ENCODE measurements around the gene MAGI1. TPM values are rescaled to one million over a fixed set of nuclear protein-coding genes. Genes with fewer than 3 reads are reported as not detected.

MAGI1 gene
- total RNA-seq, 1 experiment from 2014 or later = 38.6 TPM

- RAD21 ChIA-PET (ENCODE audit: low non-redundant PET in 1 of 2, low total read pairs in 2 of 2, uncharacterized antibody in 2 of 2, unreplicated experiment in 2 of 2) = no interaction called here
- Histone ChIP-seq H3K9ac (ENCODE audit: low read length) (no peak overlapping the region), H3K79me2 (ENCODE audit: insufficient read depth, low read length) (peaks cover 78% of the 10 kb centered on the region)
These were observed 18.8 kb downstream of the MAGI1 start for GRCh38 chr3:66019896-66020295.

More at GRCh38 chr3:66019896-66020295, 18.8 kb downstream of the MAGI1 start:
- no peak for TF ChIP-seq RAD21 (IDR thresholded peaks at IDR 0.05; ENCODE audit: low read depth)
- TF ChIP-seq JUND (IDR thresholded peaks at IDR 0.05) = no peak
- TF ChIP-seq, protein P1, sequence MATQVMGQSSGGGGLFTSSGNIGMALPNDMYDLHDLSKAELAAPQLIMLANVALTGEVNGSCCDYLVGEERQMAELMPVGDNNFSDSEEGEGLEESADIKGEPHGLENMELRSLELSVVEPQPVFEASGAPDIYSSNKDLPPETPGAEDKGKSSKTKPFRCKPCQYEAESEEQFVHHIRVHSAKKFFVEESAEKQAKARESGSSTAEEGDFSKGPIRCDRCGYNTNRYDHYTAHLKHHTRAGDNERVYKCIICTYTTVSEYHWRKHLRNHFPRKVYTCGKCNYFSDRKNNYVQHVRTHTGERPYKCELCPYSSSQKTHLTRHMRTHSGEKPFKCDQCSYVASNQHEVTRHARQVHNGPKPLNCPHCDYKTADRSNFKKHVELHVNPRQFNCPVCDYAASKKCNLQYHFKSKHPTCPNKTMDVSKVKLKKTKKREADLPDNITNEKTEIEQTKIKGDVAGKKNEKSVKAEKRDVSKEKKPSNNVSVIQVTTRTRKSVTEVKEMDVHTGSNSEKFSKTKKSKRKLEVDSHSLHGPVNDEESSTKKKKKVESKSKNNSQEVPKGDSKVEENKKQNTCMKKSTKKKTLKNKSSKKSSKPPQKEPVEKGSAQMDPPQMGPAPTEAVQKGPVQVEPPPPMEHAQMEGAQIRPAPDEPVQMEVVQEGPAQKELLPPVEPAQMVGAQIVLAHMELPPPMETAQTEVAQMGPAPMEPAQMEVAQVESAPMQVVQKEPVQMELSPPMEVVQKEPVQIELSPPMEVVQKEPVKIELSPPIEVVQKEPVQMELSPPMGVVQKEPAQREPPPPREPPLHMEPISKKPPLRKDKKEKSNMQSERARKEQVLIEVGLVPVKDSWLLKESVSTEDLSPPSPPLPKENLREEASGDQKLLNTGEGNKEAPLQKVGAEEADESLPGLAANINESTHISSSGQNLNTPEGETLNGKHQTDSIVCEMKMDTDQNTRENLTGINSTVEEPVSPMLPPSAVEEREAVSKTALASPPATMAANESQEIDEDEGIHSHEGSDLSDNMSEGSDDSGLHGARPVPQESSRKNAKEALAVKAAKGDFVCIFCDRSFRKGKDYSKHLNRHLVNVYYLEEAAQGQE (IDR thresholded peaks at IDR 0.05; ENCODE audit: low read depth) = no peak
- no peak for TF ChIP-seq MAX (IDR thresholded peaks at IDR 0.05)
- no peak for TF ChIP-seq TCF7L2 (IDR thresholded peaks at IDR 0.05; ENCODE audit: borderline replicate concordance, extremely low read depth, insufficient read depth, insufficient read length)
- TF ChIP-seq, protein P2, sequence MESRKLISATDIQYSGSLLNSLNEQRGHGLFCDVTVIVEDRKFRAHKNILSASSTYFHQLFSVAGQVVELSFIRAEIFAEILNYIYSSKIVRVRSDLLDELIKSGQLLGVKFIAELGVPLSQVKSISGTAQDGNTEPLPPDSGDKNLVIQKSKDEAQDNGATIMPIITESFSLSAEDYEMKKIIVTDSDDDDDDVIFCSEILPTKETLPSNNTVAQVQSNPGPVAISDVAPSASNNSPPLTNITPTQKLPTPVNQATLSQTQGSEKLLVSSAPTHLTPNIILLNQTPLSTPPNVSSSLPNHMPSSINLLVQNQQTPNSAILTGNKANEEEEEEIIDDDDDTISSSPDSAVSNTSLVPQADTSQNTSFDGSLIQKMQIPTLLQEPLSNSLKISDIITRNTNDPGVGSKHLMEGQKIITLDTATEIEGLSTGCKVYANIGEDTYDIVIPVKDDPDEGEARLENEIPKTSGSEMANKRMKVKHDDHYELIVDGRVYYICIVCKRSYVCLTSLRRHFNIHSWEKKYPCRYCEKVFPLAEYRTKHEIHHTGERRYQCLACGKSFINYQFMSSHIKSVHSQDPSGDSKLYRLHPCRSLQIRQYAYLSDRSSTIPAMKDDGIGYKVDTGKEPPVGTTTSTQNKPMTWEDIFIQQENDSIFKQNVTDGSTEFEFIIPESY (IDR thresholded peaks at IDR 0.05; ENCODE audit: extremely low read depth, insufficient replicate concordance, low read length) = no peak
- TF ChIP-seq EGR1 (IDR thresholded peaks at IDR 0.05; ENCODE audit: low read depth) = no peak
- intact Hi-C loops (cut with micrococcal nuclease) = no loop called here
- no peaks in the 10 kb centered on the region for H4K20me1 ChIP-seq (ENCODE audit: insufficient read depth)
- H3K4me1 ChIP-seq (ENCODE audit: control insufficient read depth in 1 of 2, insufficient read depth in 2 of 2, low read length in 2 of 2) = peaks cover 28 to 36% of the 10 kb centered on the region in 2 experiments
- DNase-seq (ENCODE audit: low read depth, low spot score) (no peak), ATAC-seq (no peak)
- H3K27ac ChIP-seq (ENCODE audit: low read depth, low read length) = no peak overlapping the region
- no peak overlapping the region for H3K4me2 ChIP-seq (ENCODE audit: low read length)
- no peaks in the 10 kb centered on the region for H3K9me3 ChIP-seq (ENCODE audit: control insufficient read depth in 1 of 2, insufficient read depth in 1 of 2, low read depth in 1 of 2, low read length in 2 of 2)
- ChIA-PET CTCF (no interaction called here), POLR2A (no interaction called here)
- no peaks in the 10 kb centered on the region for H3K9me2 ChIP-seq (ENCODE audit: insufficient read depth)
- no TSS peak for BruUV-seq (replicated peaks)
- H2AFZ ChIP-seq (ENCODE audit: low read depth, low read length, poor library complexity, severe bottlenecking) = no peak overlapping the region
- no peak overlapping the region for H3K4me3 ChIP-seq (replicated peaks in 1 of 2; ENCODE audit: low read depth in 1 of 2, low read length in 2 of 2)
- H3K36me3 ChIP-seq (ENCODE audit: control insufficient read depth in 1 of 2, insufficient read depth in 2 of 2, low read length in 2 of 2) = no peaks in the 10 kb centered on the region
- no peaks in the 10 kb centered on the region for H3K27me3 ChIP-seq (ENCODE audit: insufficient read depth, low read length)
